Esophagus squamous epithelium (tissue), 4 donors: Measurements from ENCODE around the gene CEACAM16.

Source experiments
- POLR2A ChIP-seq, 4 donors: fragments of 450-650 bp; IDR thresholded peaks; one replicate each; pipeline ENCODE4 v1.6.1; 2017; ENCODE audit warnings: antibody characterized with exemption in 4 of 4, mild to moderate bottlenecking in 4 of 4, moderate library complexity in 3 of 4
- TF ChIP-seq, protein P1 (sequence below), 6 experiments: fragments of 450-650 bp in 4 of 6; fragments of 200-600 bp in 2 of 6; sonication (generic) in 2 of 6; IDR thresholded peaks; one replicate each; pipeline ENCODE4 v1.5.1; 2016 to 2019; ENCODE audit warnings: antibody characterized with exemption in 6 of 6, mild to moderate bottlenecking in 4 of 6, moderate library complexity in 4 of 6

DNA sequence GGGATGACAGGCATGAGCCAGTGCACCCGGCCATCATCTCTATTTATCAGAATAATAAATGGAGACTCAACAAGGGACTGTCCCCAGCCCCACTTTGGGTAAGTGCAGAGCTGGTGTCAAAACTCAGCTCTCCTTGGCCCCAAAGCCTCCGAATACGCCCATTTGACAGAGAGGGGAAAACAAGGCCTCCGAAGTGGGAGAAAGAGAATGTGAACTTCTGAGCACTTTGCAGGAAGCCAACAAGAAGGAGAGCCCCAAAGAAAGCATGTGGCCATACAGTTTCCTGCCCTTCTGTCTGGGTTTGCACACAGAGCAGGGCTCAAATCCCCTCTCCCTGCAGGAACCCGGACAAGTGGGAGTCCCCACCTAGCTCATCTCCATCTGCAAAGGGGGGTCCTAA is 1.6 kb downstream of the CEACAM16 start:
- TF ChIP-seq, protein P1, sequence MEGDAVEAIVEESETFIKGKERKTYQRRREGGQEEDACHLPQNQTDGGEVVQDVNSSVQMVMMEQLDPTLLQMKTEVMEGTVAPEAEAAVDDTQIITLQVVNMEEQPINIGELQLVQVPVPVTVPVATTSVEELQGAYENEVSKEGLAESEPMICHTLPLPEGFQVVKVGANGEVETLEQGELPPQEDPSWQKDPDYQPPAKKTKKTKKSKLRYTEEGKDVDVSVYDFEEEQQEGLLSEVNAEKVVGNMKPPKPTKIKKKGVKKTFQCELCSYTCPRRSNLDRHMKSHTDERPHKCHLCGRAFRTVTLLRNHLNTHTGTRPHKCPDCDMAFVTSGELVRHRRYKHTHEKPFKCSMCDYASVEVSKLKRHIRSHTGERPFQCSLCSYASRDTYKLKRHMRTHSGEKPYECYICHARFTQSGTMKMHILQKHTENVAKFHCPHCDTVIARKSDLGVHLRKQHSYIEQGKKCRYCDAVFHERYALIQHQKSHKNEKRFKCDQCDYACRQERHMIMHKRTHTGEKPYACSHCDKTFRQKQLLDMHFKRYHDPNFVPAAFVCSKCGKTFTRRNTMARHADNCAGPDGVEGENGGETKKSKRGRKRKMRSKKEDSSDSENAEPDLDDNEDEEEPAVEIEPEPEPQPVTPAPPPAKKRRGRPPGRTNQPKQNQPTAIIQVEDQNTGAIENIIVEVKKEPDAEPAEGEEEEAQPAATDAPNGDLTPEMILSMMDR (IDR thresholded peaks at IDR 0.05), result no peak
- TF ChIP-seq POLR2A (IDR thresholded peaks at IDR 0.05), result no peak
